Endothelial cell of umbilical vein (primary cell): ENCODE measurements around the gene SUDS3.

Experiments
- CTCF ChIP-seq, 2 donors: IDR thresholded peaks; 1 replicate in 1 of 2; 2 replicates in 1 of 2; pipeline ENCODE4 v1.5.1; 2011; ENCODE audit warnings: low read length in 2 of 2, mild to moderate bottlenecking in 2 of 2, moderate library complexity in 2 of 2, control low read depth in 1 of 2, inconsistent platforms in 1 of 2, low read depth in 1 of 2; ENCODE audit not compliant: insufficient read depth in 1 of 2; ENCODE audit errors: extremely low read depth in 1 of 2
- MAX ChIP-seq: IDR thresholded peaks from 2 replicates; pipeline ENCODE4 v1.6.1; 2011; ENCODE audit not compliant: insufficient read depth, insufficient read length
- POLR2AphosphoS5 ChIP-seq: IDR thresholded peaks from 2 replicates; pipeline ENCODE4 v1.6.1; 2012; ENCODE audit warnings: low read depth, mild to moderate bottlenecking, control low read depth, low read length, moderate library complexity; ENCODE audit not compliant: insufficient read depth

- no peak for TF ChIP-seq CTCF (IDR thresholded peaks at IDR 0.05; ENCODE audit: extremely low read depth in 1 of 2, insufficient read depth in 1 of 2, low read depth in 1 of 2, low read length in 2 of 2)
- TF ChIP-seq POLR2AphosphoS5: no peak
- no peak for TF ChIP-seq MAX
Observed at GRCh38 chr12:118370601-118371000, 5.8 kb upstream of the SUDS3 start.
